Uterus (tissue), 2 donors: Measurements from ENCODE around the gene FMN1.

Experiments
- POLR2A ChIP-seq, 2 donors: fragments of 450-650 bp; IDR thresholded peaks; one replicate each; pipeline ENCODE4 v1.6.1; 2016; ENCODE audit warnings: antibody characterized with exemption in 2 of 2, mild to moderate bottlenecking in 1 of 2, moderate library complexity in 1 of 2
- TF ChIP-seq, protein P1 (sequence below), 4 experiments: fragments of 200-600 bp in 2 of 4; fragments of 450-650 bp in 2 of 4; sonication (generic) in 2 of 4; IDR thresholded peaks; one replicate each; pipeline ENCODE4 v1.5.1; 2016 to 2019; ENCODE audit warnings: antibody characterized with exemption in 4 of 4, mild to moderate bottlenecking in 2 of 4, moderate library complexity in 1 of 4

DNA sequence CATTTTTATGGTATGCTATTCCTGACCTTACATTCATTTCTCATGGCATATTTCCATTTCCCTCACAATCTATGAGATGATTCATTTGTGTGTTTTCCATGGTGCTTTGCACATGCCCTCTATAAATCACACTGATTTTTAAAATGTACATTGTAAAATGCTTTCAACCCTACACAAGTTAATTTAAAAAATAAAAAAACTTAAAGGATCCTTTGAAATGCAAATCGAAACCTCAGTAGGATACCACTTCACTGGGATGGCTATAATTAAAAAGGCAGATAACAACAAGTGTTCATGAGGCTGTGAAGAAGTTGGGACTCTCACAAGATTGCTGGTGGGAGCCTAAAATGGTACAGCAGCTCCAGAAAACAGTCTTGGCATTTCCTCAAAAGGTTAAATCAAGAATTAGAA, 83.5 kb downstream of the FMN1 start:
- TF ChIP-seq, protein P1, sequence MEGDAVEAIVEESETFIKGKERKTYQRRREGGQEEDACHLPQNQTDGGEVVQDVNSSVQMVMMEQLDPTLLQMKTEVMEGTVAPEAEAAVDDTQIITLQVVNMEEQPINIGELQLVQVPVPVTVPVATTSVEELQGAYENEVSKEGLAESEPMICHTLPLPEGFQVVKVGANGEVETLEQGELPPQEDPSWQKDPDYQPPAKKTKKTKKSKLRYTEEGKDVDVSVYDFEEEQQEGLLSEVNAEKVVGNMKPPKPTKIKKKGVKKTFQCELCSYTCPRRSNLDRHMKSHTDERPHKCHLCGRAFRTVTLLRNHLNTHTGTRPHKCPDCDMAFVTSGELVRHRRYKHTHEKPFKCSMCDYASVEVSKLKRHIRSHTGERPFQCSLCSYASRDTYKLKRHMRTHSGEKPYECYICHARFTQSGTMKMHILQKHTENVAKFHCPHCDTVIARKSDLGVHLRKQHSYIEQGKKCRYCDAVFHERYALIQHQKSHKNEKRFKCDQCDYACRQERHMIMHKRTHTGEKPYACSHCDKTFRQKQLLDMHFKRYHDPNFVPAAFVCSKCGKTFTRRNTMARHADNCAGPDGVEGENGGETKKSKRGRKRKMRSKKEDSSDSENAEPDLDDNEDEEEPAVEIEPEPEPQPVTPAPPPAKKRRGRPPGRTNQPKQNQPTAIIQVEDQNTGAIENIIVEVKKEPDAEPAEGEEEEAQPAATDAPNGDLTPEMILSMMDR (IDR thresholded peaks at IDR 0.05) = no peak
- TF ChIP-seq POLR2A (IDR thresholded peaks at IDR 0.05) = no peak
